ENCODE measurements around the gene LHFPL3.
"Not testable (repeated sequence)": the region's sequence is repeated elsewhere in the genome, so short reads cannot be mapped to it uniquely, and the experiment has no call there.

LHFPL3 gene

GRCh38 chr7:104551226-104551625 is 222.8 kb downstream of the LHFPL3 start:
- Histone ChIP-seq H3K27me3 (replicated peaks; ENCODE audit: control insufficient read depth, insufficient read depth, low read length, poor library complexity, severe bottlenecking) (no peaks in the 10 kb centered on the region), H3K4me3 (ENCODE audit: insufficient read depth, low read depth, low read length, poor library complexity, severe bottlenecking) (no peak overlapping the region), H3K9me3 (ENCODE audit: control insufficient read depth, low read length) (no peaks in the 10 kb centered on the region), H3K4me1 (ENCODE audit: control insufficient read depth, insufficient read depth, low read length, poor library complexity, severe bottlenecking) (no peaks in the 10 kb centered on the region), H3K36me3 (ENCODE audit: control insufficient read depth, insufficient read depth, low read length) (no peaks in the 10 kb centered on the region), H3K27ac (ENCODE audit: insufficient read depth, low read length, poor library complexity, severe bottlenecking) (no peak overlapping the region)
- no peak for DNase-seq

GRCh38 chr7:104552102-104552501 is 223.7 kb downstream of the LHFPL3 start:
- Histone ChIP-seq H3K4me3 (ENCODE audit: insufficient read depth, low read depth, low read length, poor library complexity, severe bottlenecking) (no peak overlapping the region), H3K27me3 (replicated peaks; ENCODE audit: control insufficient read depth, insufficient read depth, low read length, poor library complexity, severe bottlenecking) (no peaks in the 10 kb centered on the region), H3K27ac (ENCODE audit: insufficient read depth, low read length, poor library complexity, severe bottlenecking) (no peak overlapping the region), H3K9me3 (ENCODE audit: control insufficient read depth, low read length) (no peaks in the 10 kb centered on the region), H3K36me3 (ENCODE audit: control insufficient read depth, insufficient read depth, low read length) (no peaks in the 10 kb centered on the region), H3K4me1 (ENCODE audit: control insufficient read depth, insufficient read depth, low read length, poor library complexity, severe bottlenecking) (no peaks in the 10 kb centered on the region)
- DNase-seq = no peak

DNA sequence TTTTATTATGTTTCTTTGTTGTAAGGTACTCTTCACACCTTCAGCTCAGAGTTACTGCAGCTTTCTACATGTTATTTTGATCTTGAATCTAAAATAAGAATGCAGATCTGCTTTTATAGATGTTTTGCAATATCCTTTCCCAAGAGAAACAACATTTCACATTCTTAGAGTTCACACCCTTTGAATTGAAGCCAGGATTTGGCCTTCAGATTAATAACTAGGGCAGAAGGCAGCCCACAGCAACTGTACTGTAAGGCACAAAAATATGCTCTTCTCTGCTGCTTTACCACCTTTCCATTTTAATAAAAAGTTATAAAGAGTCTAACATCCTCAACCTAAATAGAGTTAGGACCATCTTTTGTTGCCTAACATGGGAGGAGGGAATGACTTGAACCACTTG is 224.7 kb downstream of the LHFPL3 start:
- H3K4me3 ChIP-seq (ENCODE audit: insufficient read depth, low read depth, low read length, poor library complexity, severe bottlenecking) = no peak overlapping the region
- no peaks in the 10 kb centered on the region for H3K4me1 ChIP-seq (ENCODE audit: control insufficient read depth, insufficient read depth, low read length, poor library complexity, severe bottlenecking)
- no peaks in the 10 kb centered on the region for H3K9me3 ChIP-seq (ENCODE audit: control insufficient read depth, low read length)
- DNase-seq = no peak
- no peaks in the 10 kb centered on the region for H3K36me3 ChIP-seq (ENCODE audit: control insufficient read depth, insufficient read depth, low read length)
- no peak overlapping the region for H3K27ac ChIP-seq (ENCODE audit: insufficient read depth, low read length, poor library complexity, severe bottlenecking)
- no peaks in the 10 kb centered on the region for H3K27me3 ChIP-seq (replicated peaks; ENCODE audit: control insufficient read depth, insufficient read depth, low read length, poor library complexity, severe bottlenecking)

DNA sequence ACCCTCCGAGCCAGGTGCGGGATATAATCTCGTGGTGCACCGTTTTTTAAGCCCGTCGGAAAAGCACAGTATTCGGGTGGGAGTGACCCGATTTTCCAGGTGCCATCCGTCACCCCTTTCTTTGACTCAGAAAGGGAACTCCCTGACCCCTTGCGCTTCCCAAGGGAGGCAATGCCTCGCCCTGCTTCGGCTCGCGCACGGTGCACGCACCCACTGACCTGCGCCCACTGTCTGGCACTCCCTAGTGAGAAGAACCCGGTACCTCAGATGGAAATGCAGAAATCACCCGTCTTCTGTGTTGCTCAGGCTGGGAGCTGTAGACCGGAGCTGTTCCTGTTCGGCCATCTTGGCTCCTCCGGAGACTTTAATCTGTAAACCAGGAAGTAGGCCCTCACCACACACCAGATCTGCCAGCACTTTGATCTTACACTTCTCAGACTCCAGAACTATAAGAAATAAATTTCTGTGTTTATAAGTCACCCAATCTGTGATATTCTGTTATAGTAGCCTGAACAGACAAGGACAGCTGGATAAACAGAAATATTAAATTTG is 235.0 kb downstream of the LHFPL3 start:
- not testable (repeated sequence) for H3K27ac ChIP-seq (ENCODE audit: insufficient read depth, low read length, poor library complexity, severe bottlenecking); H3K27me3 ChIP-seq (replicated peaks; ENCODE audit: control insufficient read depth, insufficient read depth, low read length, poor library complexity, severe bottlenecking); H3K9me3 ChIP-seq (ENCODE audit: control insufficient read depth, low read length); H3K4me1 ChIP-seq (ENCODE audit: control insufficient read depth, insufficient read depth, low read length, poor library complexity, severe bottlenecking); H3K36me3 ChIP-seq (ENCODE audit: control insufficient read depth, insufficient read depth, low read length); H3K4me3 ChIP-seq (ENCODE audit: insufficient read depth, low read depth, low read length, poor library complexity, severe bottlenecking); DNase-seq

- Histone ChIP-seq H3K36me3 (ENCODE audit: control insufficient read depth, insufficient read depth, low read length) (no peaks in the 10 kb centered on the region), H3K27ac (ENCODE audit: insufficient read depth, low read length, poor library complexity, severe bottlenecking) (no peak overlapping the region), H3K4me1 (ENCODE audit: control insufficient read depth, insufficient read depth, low read length, poor library complexity, severe bottlenecking) (no peaks in the 10 kb centered on the region), H3K4me3 (ENCODE audit: insufficient read depth, low read depth, low read length, poor library complexity, severe bottlenecking) (no peak overlapping the region), H3K27me3 (replicated peaks; ENCODE audit: control insufficient read depth, insufficient read depth, low read length, poor library complexity, severe bottlenecking) (no peaks in the 10 kb centered on the region), H3K9me3 (ENCODE audit: control insufficient read depth, low read length) (no peaks in the 10 kb centered on the region)
- DNase-seq = no peak
Observed at GRCh38 chr7:104569751-104570150, 241.3 kb downstream of the LHFPL3 start.

DNA sequence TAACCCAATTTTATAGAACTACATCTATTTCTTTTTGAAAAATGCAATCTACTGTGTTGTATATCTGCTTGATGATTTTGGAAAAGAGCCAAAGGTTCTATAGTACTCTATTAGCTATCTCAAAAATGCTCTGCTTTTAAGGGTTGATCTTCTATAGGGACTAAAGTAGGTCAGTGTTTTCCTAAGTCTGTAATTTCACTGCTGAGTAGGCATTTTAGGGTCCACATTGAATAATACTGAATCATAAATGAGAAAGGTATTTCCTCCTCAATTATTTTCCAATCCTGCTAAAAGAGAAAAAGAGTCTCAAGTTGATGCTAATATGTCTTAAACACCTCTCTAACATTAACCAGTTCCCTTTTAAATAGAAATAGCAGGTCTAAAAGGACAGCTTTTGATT is 244.2 kb downstream of the LHFPL3 start:
- Histone ChIP-seq H3K36me3 (ENCODE audit: control insufficient read depth, insufficient read depth, low read length) (no peaks in the 10 kb centered on the region), H3K4me3 (ENCODE audit: insufficient read depth, low read depth, low read length, poor library complexity, severe bottlenecking) (no peak overlapping the region), H3K9me3 (ENCODE audit: control insufficient read depth, low read length) (no peaks in the 10 kb centered on the region), H3K27ac (ENCODE audit: insufficient read depth, low read length, poor library complexity, severe bottlenecking) (no peak overlapping the region), H3K4me1 (ENCODE audit: control insufficient read depth, insufficient read depth, low read length, poor library complexity, severe bottlenecking) (no peaks in the 10 kb centered on the region), H3K27me3 (replicated peaks; ENCODE audit: control insufficient read depth, insufficient read depth, low read length, poor library complexity, severe bottlenecking) (no peaks in the 10 kb centered on the region)
- DNase-seq = no peak

DNA sequence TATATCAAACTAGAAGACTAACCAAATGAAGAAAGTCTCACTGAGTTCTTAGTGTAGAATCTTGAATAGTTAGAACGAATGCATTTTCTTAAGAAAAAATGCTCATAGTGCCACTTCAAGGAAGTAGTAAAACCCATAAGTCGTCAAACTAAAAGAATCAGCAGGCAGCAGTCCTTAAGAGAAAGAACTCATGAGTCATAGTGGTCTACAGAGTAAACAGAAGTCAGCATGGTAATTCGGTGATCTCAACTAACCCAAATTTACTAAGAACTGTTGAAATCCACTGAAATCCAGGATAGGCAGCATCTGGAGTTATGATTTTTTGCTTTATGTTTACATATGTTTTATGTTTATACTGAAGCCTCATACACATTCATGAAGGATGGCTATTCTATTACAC is 256.2 kb downstream of the LHFPL3 start:
- H3K27me3 ChIP-seq (replicated peaks; ENCODE audit: control insufficient read depth, insufficient read depth, low read length, poor library complexity, severe bottlenecking) = no peaks in the 10 kb centered on the region
- no peak overlapping the region for H3K4me3 ChIP-seq (ENCODE audit: insufficient read depth, low read depth, low read length, poor library complexity, severe bottlenecking)
- H3K4me1 ChIP-seq (ENCODE audit: control insufficient read depth, insufficient read depth, low read length, poor library complexity, severe bottlenecking) = no peaks in the 10 kb centered on the region
- no peaks in the 10 kb centered on the region for H3K9me3 ChIP-seq (ENCODE audit: control insufficient read depth, low read length)
- H3K27ac ChIP-seq (ENCODE audit: insufficient read depth, low read length, poor library complexity, severe bottlenecking) = no peak overlapping the region
- no peak for DNase-seq
- H3K36me3 ChIP-seq (ENCODE audit: control insufficient read depth, insufficient read depth, low read length) = no peaks in the 10 kb centered on the region

GRCh38 chr7:104595591-104595990 is 267.2 kb downstream of the LHFPL3 start:
- not testable (repeated sequence) for DNase-seq; H3K9me3 ChIP-seq (ENCODE audit: control insufficient read depth, low read length); H3K4me3 ChIP-seq (ENCODE audit: insufficient read depth, low read depth, low read length, poor library complexity, severe bottlenecking); H3K4me1 ChIP-seq (ENCODE audit: control insufficient read depth, insufficient read depth, low read length, poor library complexity, severe bottlenecking); H3K27ac ChIP-seq (ENCODE audit: insufficient read depth, low read length, poor library complexity, severe bottlenecking); H3K27me3 ChIP-seq (replicated peaks; ENCODE audit: control insufficient read depth, insufficient read depth, low read length, poor library complexity, severe bottlenecking); H3K36me3 ChIP-seq (ENCODE audit: control insufficient read depth, insufficient read depth, low read length)

DNA sequence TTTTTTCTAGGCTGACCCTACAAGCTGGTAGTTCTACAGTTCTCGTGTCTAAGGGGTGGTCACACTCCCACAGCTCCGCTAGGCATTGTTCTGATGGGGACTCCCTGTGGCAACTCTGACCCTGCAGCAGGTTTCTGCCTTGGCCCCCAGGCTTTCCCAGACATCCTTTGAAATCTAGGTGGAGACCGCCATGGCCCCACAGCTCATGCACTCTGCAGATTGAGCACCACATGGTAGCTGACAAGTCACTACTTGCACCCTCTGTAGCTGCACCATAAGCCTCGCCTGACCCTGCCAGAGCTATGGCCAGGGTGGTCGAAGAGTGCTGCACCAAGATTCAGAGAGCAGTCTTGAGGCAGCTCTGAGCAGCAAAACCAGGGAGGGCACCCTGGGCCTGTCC is 275.6 kb downstream of the LHFPL3 start:
- no peaks in the 10 kb centered on the region for H3K27me3 ChIP-seq (replicated peaks; ENCODE audit: control insufficient read depth, insufficient read depth, low read length, poor library complexity, severe bottlenecking)
- no peak for DNase-seq
- H3K36me3 ChIP-seq (ENCODE audit: control insufficient read depth, insufficient read depth, low read length) = no peaks in the 10 kb centered on the region
- H3K9me3 ChIP-seq (ENCODE audit: control insufficient read depth, low read length) = no peaks in the 10 kb centered on the region
- no peaks in the 10 kb centered on the region for H3K4me1 ChIP-seq (ENCODE audit: control insufficient read depth, insufficient read depth, low read length, poor library complexity, severe bottlenecking)
- no peak overlapping the region for H3K4me3 ChIP-seq (ENCODE audit: insufficient read depth, low read depth, low read length, poor library complexity, severe bottlenecking)
- H3K27ac ChIP-seq (ENCODE audit: insufficient read depth, low read length, poor library complexity, severe bottlenecking) = no peak overlapping the region

DNA sequence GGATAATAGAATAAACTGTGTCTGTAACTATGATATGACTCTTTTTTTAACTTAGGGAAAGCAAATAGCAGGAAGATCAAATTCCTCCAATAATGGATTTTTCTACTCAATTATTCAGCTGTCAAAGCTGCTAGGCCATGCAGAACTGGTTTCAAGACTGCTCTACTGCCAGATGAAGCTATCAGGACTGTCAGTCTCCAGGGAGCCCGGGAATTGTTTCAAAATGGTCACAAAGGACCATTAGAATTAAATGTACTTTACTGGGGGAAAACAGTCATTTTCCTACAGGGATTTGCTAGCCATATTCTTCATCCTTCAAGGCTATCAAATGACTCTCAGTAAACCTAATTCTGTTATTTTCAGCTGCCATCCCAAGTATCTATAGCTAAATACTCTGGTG is 276.3 kb downstream of the LHFPL3 start:
- no peak overlapping the region for H3K4me3 ChIP-seq (ENCODE audit: insufficient read depth, low read depth, low read length, poor library complexity, severe bottlenecking)
- no peak for DNase-seq
- no peaks in the 10 kb centered on the region for H3K4me1 ChIP-seq (ENCODE audit: control insufficient read depth, insufficient read depth, low read length, poor library complexity, severe bottlenecking)

GRCh38 chr7:104621321-104621720 is 292.9 kb downstream of the LHFPL3 start:
- no peaks in the 10 kb centered on the region for H3K36me3 ChIP-seq (ENCODE audit: control insufficient read depth, insufficient read depth, low read length)

More for the DNA sequence above, 276.3 kb downstream of the LHFPL3 start:
- no peak overlapping the region for H3K27ac ChIP-seq (ENCODE audit: insufficient read depth, low read length, poor library complexity, severe bottlenecking)
- H3K36me3 ChIP-seq (ENCODE audit: control insufficient read depth, insufficient read depth, low read length) = no peaks in the 10 kb centered on the region
- no peaks in the 10 kb centered on the region for H3K9me3 ChIP-seq (ENCODE audit: control insufficient read depth, low read length)
- no peaks in the 10 kb centered on the region for H3K27me3 ChIP-seq (replicated peaks; ENCODE audit: control insufficient read depth, insufficient read depth, low read length, poor library complexity, severe bottlenecking)

More at GRCh38 chr7:104621321-104621720, 292.9 kb downstream of the LHFPL3 start:
- DNase-seq = no peak
- Histone ChIP-seq H3K27me3 (replicated peaks; ENCODE audit: control insufficient read depth, insufficient read depth, low read length, poor library complexity, severe bottlenecking) (no peaks in the 10 kb centered on the region), H3K4me1 (ENCODE audit: control insufficient read depth, insufficient read depth, low read length, poor library complexity, severe bottlenecking) (no peaks in the 10 kb centered on the region), H3K27ac (ENCODE audit: insufficient read depth, low read length, poor library complexity, severe bottlenecking) (no peak overlapping the region), H3K9me3 (ENCODE audit: control insufficient read depth, low read length) (no peaks in the 10 kb centered on the region), H3K4me3 (ENCODE audit: insufficient read depth, low read depth, low read length, poor library complexity, severe bottlenecking) (no peak overlapping the region)

Data from effector memory CD4-positive, alpha-beta T cell (primary cell).